Measurements from ENCODE around the gene COL27A1. TPM values are rescaled to one million over a fixed set of nuclear protein-coding genes. Genes with fewer than 3 reads are reported as not detected.

Gene COL27A1
- total RNA-seq (ENCODE audit: low replicate concordance): 4.3 and 16.2 TPM in 2 replicates

DNA sequence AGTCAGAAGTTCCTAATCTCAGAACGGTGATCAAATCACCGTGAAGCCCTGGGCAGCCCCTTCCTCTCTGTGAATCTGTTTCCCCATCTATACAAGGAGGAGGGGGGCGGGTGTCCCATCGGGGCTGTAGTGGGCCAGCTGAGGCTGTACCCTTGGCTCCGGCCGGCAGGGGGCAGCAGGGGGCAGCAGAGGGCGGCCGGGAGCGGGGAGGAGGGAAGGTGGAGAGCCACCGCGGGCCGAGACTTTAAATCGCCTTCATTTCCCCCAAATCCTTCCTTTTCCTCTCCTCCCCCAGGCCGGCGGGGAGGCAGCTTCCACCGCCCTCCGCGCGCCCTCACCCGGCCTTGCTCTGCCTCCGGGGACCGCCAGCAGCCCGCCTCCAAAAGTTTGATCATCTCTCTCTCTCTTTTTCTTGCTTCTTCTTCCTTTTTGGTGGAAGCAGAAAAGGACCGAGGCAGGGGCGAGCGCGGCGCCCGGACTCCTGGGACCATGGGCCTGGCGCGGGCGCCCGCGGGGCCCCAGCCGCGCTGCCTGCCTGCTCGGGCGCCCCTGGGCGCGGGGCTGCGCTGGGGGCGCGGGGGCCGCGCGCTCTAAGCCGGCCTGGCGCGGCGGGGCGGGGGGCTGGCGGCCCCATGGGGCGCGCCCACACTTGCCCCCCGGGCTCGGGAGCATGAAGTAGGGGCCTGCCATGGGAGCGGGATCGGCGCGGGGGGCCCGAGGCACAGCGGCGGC is at the start of gene COL27A1:
COL27A1 (plus strand) TSS at position 275 of the 732 bp plus-strand sequence; CDS start at position 689, 414 bp downstream.
- peaks cover 2% of the 10 kb centered on the region for H3K79me2 ChIP-seq (ENCODE audit: low read depth)
- peak; percentile 93 for DNase-seq (ENCODE audit: low spot score)
- no peaks in the 10 kb centered on the region for H3K36me3 ChIP-seq
- H2AFZ ChIP-seq (replicated peaks): peak within 1 kb of the TSS; percentile 92
- peaks cover 33% of the 10 kb centered on the region for H3K4me1 ChIP-seq
- H3K27me3 Mint-ChIP-seq (ENCODE audit: insufficient read depth, low read depth): peaks cover 27% of the 10 kb centered on the region
- no peaks in the 10 kb centered on the region for H3K9me3 Mint-ChIP-seq
- no peak within 1 kb of the TSS for H3K9ac ChIP-seq
- H3K27ac ChIP-seq: no peak within 1 kb of the TSS
- peak within 1 kb of the TSS; percentile 91 for H3K4me2 ChIP-seq
- peak within 1 kb of the TSS; percentile 98 for H3K27ac Mint-ChIP-seq
- TF ChIP-seq EZH2 (IDR thresholded peaks at IDR 0.05) (no peak), EZH2phosphoT487 (IDR thresholded peaks at IDR 0.05) (no peak)
- TF ChIP-seq, protein P1, sequence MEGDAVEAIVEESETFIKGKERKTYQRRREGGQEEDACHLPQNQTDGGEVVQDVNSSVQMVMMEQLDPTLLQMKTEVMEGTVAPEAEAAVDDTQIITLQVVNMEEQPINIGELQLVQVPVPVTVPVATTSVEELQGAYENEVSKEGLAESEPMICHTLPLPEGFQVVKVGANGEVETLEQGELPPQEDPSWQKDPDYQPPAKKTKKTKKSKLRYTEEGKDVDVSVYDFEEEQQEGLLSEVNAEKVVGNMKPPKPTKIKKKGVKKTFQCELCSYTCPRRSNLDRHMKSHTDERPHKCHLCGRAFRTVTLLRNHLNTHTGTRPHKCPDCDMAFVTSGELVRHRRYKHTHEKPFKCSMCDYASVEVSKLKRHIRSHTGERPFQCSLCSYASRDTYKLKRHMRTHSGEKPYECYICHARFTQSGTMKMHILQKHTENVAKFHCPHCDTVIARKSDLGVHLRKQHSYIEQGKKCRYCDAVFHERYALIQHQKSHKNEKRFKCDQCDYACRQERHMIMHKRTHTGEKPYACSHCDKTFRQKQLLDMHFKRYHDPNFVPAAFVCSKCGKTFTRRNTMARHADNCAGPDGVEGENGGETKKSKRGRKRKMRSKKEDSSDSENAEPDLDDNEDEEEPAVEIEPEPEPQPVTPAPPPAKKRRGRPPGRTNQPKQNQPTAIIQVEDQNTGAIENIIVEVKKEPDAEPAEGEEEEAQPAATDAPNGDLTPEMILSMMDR (IDR thresholded peaks at IDR 0.05): peak; percentile 95
- peaks cover 37% of the 10 kb centered on the region for H3K27me3 ChIP-seq
- H4K20me1 ChIP-seq (ENCODE audit: low read depth): peaks cover 23% of the 10 kb centered on the region
- H3K9me3 ChIP-seq (ENCODE audit: low read depth): no peaks in the 10 kb centered on the region
- peak within 1 kb of the TSS; percentile 98 for H3K4me3 Mint-ChIP-seq
- peaks cover 51% of the 10 kb centered on the region for H3K4me1 Mint-ChIP-seq
- peaks cover 4% of the 10 kb centered on the region for H3K36me3 Mint-ChIP-seq
- peak within 1 kb of the TSS; percentile 78 for H3K4me3 ChIP-seq
- peaks cover 30% of the 10 kb centered on the region for H3F3A ChIP-seq (ENCODE audit: low read depth)

DNA sequence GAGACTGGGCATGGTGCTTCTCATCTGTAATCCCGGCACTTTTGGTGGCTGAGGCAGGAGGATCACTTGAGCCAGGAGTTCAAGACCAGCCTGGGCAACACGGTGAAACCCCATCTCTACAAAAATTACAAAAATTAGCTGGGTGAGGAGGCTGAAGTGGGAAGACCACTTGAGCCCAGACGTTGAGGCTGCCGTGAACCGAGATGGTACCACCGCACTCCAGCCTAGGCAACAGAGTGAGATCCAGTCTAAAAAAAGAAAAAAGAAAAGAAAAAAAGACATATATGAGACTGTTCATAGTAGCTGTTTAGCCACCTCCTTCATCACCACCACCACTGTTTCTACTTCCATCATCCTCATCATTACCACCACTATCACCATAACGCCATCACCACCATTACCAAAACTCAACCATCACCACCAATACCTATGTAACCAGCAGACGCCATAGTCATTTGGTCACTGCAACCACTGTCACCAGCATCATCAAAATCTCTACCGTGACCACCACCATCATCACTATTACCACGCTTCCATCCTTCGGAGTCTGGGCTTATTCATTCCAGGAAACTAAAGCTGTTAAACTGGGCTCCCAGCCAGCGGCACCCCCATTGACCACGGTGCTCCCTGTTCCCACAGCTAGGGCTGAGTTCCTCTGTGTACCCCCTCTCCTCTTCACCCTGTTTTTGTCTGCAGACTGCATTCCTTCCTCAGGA is 47.9 kb upstream of the COL27A1 start:
- H3K9me3 ChIP-seq (ENCODE audit: low read depth): no peaks in the 10 kb centered on the region
- no peak overlapping the region for H3K4me3 ChIP-seq
- no peak overlapping the region for H3K27ac ChIP-seq
- Mint-ChIP-seq H3K4me1 (peaks cover 10% of the 10 kb centered on the region), H3K4me3 (no peak overlapping the region), H3K27me3 (ENCODE audit: insufficient read depth, low read depth) (peaks cover 7% of the 10 kb centered on the region), H3K27ac (no peak overlapping the region), H3K36me3 (peaks cover 2% of the 10 kb centered on the region), H3K9me3 (peaks cover 3% of the 10 kb centered on the region)
- peak overlapping the region; percentile 45 for H2AFZ ChIP-seq (replicated peaks)
- no peaks in the 10 kb centered on the region for H3K79me2 ChIP-seq (ENCODE audit: low read depth)
- TF ChIP-seq EZH2phosphoT487 (IDR thresholded peaks at IDR 0.05) (no peak), EZH2 (IDR thresholded peaks at IDR 0.05) (no peak)
- TF ChIP-seq, protein P1 (IDR thresholded peaks at IDR 0.05): no peak
- H3K27me3 ChIP-seq: peaks cover 35% of the 10 kb centered on the region
- H3K4me2 ChIP-seq: no peak overlapping the region
- DNase-seq (ENCODE audit: low spot score): no peak
- no peak overlapping the region for H3K9ac ChIP-seq
- no peaks in the 10 kb centered on the region for H3F3A ChIP-seq (ENCODE audit: low read depth)
- H3K36me3 ChIP-seq: no peaks in the 10 kb centered on the region
- H4K20me1 ChIP-seq (ENCODE audit: low read depth): no peaks in the 10 kb centered on the region
- no peaks in the 10 kb centered on the region for H3K4me1 ChIP-seq

DNA sequence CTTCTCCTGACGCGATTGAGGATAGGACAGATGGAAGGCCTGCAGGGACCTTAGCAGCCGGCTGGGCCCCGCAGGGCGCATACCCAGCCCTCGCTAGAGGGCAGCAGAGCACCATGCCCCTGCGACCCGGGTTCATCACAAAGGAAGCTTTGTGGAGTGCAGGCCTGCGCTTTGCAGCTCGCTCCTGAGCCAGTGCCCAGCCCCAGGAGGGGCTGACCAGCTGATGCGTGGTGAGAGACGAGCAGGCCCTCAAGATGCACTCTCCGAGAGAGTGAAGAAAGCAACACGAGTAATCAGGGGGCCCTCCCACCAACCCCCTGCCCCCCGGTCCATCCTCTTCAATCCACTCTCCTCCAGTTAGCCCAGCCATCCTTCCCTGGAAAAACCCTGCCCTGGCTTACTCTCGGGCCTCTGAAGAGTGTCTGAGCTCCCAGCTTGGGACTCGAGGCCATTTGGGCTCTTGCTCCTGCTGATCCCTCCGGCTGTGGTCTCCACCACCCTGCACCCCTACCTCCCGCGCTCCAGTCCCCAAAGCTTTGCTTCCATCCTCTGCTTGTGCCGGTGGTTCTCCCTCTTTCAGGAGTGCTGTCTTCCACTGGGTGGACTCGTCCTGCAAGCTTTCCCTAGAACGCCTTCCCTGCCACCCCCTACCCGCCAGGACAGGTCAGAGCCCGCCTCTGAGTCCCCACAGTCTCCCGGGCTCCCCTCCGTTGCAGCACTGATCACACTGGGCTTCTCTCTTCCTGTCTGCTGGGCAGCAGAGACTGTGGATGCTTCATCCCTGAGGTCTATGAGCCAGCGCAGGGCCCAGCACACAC is 47.1 kb upstream of the COL27A1 start:
- Mint-ChIP-seq H3K9me3 (no peaks in the 10 kb centered on the region), H3K27ac (peak overlapping the region; percentile 82), H3K27me3 (ENCODE audit: insufficient read depth, low read depth) (peaks cover 7% of the 10 kb centered on the region), H3K4me1 (peaks cover 10% of the 10 kb centered on the region), H3K4me3 (peak overlapping the region; percentile 19), H3K36me3 (no peaks in the 10 kb centered on the region)
- no peaks in the 10 kb centered on the region for H3K4me1 ChIP-seq
- H3K79me2 ChIP-seq (ENCODE audit: low read depth): no peaks in the 10 kb centered on the region
- no peaks in the 10 kb centered on the region for H4K20me1 ChIP-seq (ENCODE audit: low read depth)
- no peaks in the 10 kb centered on the region for H3F3A ChIP-seq (ENCODE audit: low read depth)
- H3K4me2 ChIP-seq: no peak overlapping the region
- no peak overlapping the region for H3K4me3 ChIP-seq
- TF ChIP-seq EZH2 (IDR thresholded peaks at IDR 0.05): no peak
- TF ChIP-seq, protein P1 (IDR thresholded peaks at IDR 0.05): peak; percentile 99
- H2AFZ ChIP-seq (replicated peaks): peak overlapping the region; percentile 59
- H3K27ac ChIP-seq: no peak overlapping the region
- no peaks in the 10 kb centered on the region for H3K36me3 ChIP-seq
- H3K9ac ChIP-seq: no peak overlapping the region
- H3K27me3 ChIP-seq: peaks cover 35% of the 10 kb centered on the region
- no peaks in the 10 kb centered on the region for H3K9me3 ChIP-seq (ENCODE audit: low read depth)
- DNase-seq (ENCODE audit: low spot score): peak; percentile 94
